Measurements from ENCODE around the gene RPRD2. TPM values are rescaled to one million over a fixed set of nuclear protein-coding genes. Genes with fewer than 3 reads are reported as not detected.

RPRD2 gene
- total and polyA plus RNA-seq, 2 of the 4 experiments (the other 2 are of a cell fraction): 3.9 to 11.6 TPM

DNA sequence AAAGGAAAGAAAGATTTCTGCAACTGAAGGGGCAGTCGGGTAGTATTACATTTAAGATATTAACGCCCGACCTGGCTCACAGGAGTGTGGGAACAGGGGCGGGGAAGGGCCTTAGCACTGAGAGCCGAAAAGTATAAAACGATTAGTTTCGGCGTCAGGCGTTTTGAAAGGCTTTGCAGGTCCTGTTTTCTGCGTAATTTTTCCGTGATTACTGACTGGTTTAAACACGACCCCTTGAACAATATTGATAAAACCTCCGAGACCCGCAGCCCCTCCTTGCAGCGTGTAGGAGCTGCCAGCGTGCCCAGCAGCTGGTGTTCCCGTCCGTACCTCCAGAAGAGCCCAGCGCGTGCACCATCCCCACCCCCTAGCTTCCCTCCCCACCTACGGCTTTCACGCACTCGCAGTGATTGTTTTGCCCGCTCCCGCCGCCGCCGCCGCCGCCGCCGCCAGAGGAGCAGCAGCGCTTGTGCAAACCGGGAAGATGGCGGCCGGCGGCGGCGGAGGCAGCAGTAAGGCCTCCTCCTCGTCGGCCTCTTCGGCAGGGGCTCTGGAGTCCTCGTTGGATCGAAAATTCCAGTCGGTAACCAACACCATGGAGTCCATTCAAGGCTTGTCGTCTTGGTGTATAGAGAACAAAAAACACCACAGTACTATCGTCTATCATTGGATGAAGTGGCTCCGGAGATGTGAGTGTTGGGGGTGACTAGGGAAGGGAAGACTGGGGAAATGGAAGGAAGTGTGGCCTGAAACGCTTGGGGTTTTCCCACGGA is 470 bp downstream of the RPRD2 start:
- peak overlapping the region; percentile 97 for H4K91ac ChIP-seq (ENCODE audit: insufficient read depth, low read depth, low read length)
- H2BK15ac ChIP-seq (ENCODE audit: low read depth, low read length): peak overlapping the region; percentile 89; the same call in 2 of the 3 replicates
- peak overlapping the region; percentile 86 for H2AK9ac ChIP-seq (replicated peaks; ENCODE audit: low read depth, low read length, poor library complexity)
- peak; percentile 32; the same call in 1 of the 2 replicates for TF ChIP-seq CEBPB (IDR thresholded peaks at IDR 0.05; ENCODE audit: low read depth, low read length)
- TF ChIP-seq RFX5 (IDR thresholded peaks at IDR 0.05; ENCODE audit: low read depth, low read length): no peak
- TF ChIP-seq POLR2A (IDR thresholded peaks at IDR 0.05; ENCODE audit: low read depth, low read length): peak; percentile 85
- TF ChIP-seq MAZ (IDR thresholded peaks at IDR 0.05; ENCODE audit: borderline replicate concordance, low read depth, low read length): 0 out of 2 replicates have a peak, but pooled peaks have one; percentile 4
- no peak for TF ChIP-seq RAD21 (IDR thresholded peaks at IDR 0.05; ENCODE audit: low read length)
- TF ChIP-seq MXI1 (IDR thresholded peaks at IDR 0.05; ENCODE audit: borderline replicate concordance, low read depth, low read length): peak; percentile 79; the same call in 1 of the 2 replicates
- peak overlapping the region; percentile 89 for H2AK5ac ChIP-seq (ENCODE audit: low read depth, low read length)
- 0 out of 2 replicates have a peak, but pooled peaks cover 7% of the 10 kb centered on the region for H3K9me1 ChIP-seq (ENCODE audit: insufficient read depth, low read length)
- H3K79me1 ChIP-seq (ENCODE audit: low read depth in 1 of 2, low read length in 2 of 2): peaks cover 0 to 15% of the 10 kb centered on the region in 2 experiments; a peak in 2 of 4 replicates
- 0% methylated on average over 16 of the region's 50 CpGs; no CpG with 5 or more reads in 1 of the 2 experiments for WGBS, 2 experiments (ENCODE audit: extremely low coverage in 2 of 2, insufficient read length in 1 of 2)
- dilution Hi-C loops (cut with HindIII; ENCODE audit: low sequenced_read_pairs, unreplicated experiment) (no loop called here), in situ Hi-C loops (cut with MboI; ENCODE audit: low sequenced_read_pairs) (no loop called here), intact Hi-C loops (cut with micrococcal nuclease) (loop anchor here (10.0 kb wide), 1 partner anchor 170 kb away; no protein-coding TSS in a partner anchor)
- peak overlapping the region; percentile 96 for H2BK5ac ChIP-seq (ENCODE audit: low read depth, low read length, poor library complexity, severe bottlenecking)
- ATAC-seq (ENCODE audit: low read depth): peak; percentile 46
- 0 out of 2 replicates have a peak overlapping the region, but pooled peaks have one; percentile 53 for H2BK20ac ChIP-seq (ENCODE audit: low read depth, low read length)
- H3K4ac ChIP-seq (ENCODE audit: low read depth, low read length): peak overlapping the region; percentile 97
- H3K9ac ChIP-seq (ENCODE audit: low read depth, low read length): peak overlapping the region; percentile 100
- H2AFZ ChIP-seq (replicated peaks; ENCODE audit: low read length, poor library complexity): peak overlapping the region; percentile 92
- H3K9me3 ChIP-seq (ENCODE audit: control insufficient read depth, insufficient read depth, low read length): no peaks in the 10 kb centered on the region
- H3K4me2 ChIP-seq (ENCODE audit: low read depth, low read length): peak overlapping the region; percentile 97
- BruUV-seq (replicated peaks): no TSS peak
- peak overlapping the region; percentile 98 for H3K27ac ChIP-seq (ENCODE audit: insufficient read depth, low read length)
- POLR2A ChIA-PET (ENCODE audit: unreplicated experiment): interaction anchor here (0.6 to 2.3 kb wide), 6 partner anchors 10 to 463 kb away, joined by 3 to 7 read pairs (median 4); no protein-coding TSS in a partner anchor
- peak overlapping the region; percentile 79 for H4K5ac ChIP-seq (ENCODE audit: low read depth, low read length)
- CTCF ChIA-PET: interaction anchor here (0.6 to 1.4 kb wide), 3 partner anchors 10 to 108 kb away, joined by 3 to 5 read pairs (median 4); no protein-coding TSS in a partner anchor
- peak overlapping the region; percentile 95 to 98 for H4K8ac ChIP-seq (ENCODE audit: low read depth in 2 of 2, low read length in 2 of 2)
- H3K4me3 ChIP-seq (ENCODE audit: insufficient read depth, low read depth, low read length): peak overlapping the region; percentile 59
- H3K36me3 ChIP-seq (ENCODE audit: control insufficient read depth, insufficient read depth, low read length): no peaks in the 10 kb centered on the region
- H3K4me1 ChIP-seq (ENCODE audit: control insufficient read depth, insufficient read depth, low read length): no peaks in the 10 kb centered on the region
- peaks cover 6% of the 10 kb centered on the region; the same call in 1 of the 2 replicates for H4K20me1 ChIP-seq (ENCODE audit: insufficient read depth, low read length)
- H3K18ac ChIP-seq (ENCODE audit: low read depth, low read length): peak overlapping the region; percentile 72
- H3K23ac ChIP-seq (ENCODE audit: low read depth, low read length): peak overlapping the region; percentile 99
- peak overlapping the region; percentile 99 for H3K14ac ChIP-seq (replicated peaks; ENCODE audit: low read depth, low read length)
- peak overlapping the region; percentile 93 for H2BK120ac ChIP-seq (ENCODE audit: low read depth, low read length)
- DNase-seq: peak; percentile 66
- peak overlapping the region; percentile 98 for H3K56ac ChIP-seq (ENCODE audit: extremely low read depth, insufficient read depth, low read length)
- H3K27me3 ChIP-seq (ENCODE audit: control insufficient read depth, insufficient read depth, low read length): no peaks in the 10 kb centered on the region

All from IMR-90 (cell line).